ENCODE data around the gene SYNM.

DNA sequence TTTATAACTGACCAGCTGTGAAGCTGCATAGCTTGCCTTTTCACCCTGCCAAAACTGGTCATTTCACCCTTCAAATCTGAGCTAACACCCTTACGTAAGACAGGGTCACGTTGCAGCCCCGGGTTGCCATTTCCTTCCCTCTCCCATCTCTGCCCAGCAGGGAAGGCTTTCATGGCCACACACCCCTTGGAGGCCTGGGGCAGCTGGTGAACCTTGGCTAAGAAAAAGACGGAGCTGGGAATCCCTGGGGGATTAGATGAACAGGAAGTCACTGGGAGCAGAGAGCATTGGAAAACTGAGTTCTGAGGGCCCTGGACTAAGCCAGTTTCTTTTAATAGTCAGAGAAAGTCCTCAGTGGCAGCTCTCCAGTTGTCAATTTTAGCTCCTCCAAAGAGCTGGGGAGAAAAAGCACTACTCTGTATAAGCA, 76.7 kb downstream of the SYNM start:
- TF ChIP-seq, protein P1, sequence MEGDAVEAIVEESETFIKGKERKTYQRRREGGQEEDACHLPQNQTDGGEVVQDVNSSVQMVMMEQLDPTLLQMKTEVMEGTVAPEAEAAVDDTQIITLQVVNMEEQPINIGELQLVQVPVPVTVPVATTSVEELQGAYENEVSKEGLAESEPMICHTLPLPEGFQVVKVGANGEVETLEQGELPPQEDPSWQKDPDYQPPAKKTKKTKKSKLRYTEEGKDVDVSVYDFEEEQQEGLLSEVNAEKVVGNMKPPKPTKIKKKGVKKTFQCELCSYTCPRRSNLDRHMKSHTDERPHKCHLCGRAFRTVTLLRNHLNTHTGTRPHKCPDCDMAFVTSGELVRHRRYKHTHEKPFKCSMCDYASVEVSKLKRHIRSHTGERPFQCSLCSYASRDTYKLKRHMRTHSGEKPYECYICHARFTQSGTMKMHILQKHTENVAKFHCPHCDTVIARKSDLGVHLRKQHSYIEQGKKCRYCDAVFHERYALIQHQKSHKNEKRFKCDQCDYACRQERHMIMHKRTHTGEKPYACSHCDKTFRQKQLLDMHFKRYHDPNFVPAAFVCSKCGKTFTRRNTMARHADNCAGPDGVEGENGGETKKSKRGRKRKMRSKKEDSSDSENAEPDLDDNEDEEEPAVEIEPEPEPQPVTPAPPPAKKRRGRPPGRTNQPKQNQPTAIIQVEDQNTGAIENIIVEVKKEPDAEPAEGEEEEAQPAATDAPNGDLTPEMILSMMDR (IDR thresholded peaks at IDR 0.05) = no peak
- TF ChIP-seq POLR2A (IDR thresholded peaks at IDR 0.05; ENCODE audit: low read depth) (no peak), POLR2AphosphoS5 (IDR thresholded peaks at IDR 0.05) (peak; percentile 51 to 72), EP300 (IDR thresholded peaks at IDR 0.05) (no peak)
